GM19324 (cell line): ENCODE results near the gene KITLG.
"Not testable (repeated sequence)": the region's sequence is repeated elsewhere in the genome, so short reads cannot be mapped to it uniquely, and the experiment has no call there.

Experiments used
- ATAC-seq: cut with Tn5 transposase; IDR thresholded peaks from one replicate; pipeline ENCODE4 v1.9.1; 2021; ENCODE audit warnings: mild to moderate bottlenecking, moderate library complexity; ENCODE audit not compliant: unreplicated experiment, low FRiP score

The KITLG gene

DNA sequence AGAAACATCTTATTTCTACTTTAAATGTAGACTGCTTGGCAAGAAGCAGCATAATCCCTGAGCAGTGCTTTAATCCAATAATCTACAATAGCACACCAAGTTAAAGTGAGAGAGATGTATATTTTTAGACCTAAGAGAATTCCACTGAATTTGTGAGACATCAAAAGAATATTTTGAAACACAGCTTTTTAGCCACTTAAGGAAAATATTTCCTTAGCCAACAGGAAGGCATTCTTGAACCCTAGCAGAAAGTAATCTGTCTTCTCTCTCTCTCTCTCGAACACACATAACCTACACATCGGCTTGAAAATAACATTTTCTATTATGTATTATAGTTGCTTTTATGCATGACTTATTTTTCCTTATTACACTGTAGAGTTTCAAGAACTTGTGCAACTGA lies 34.0 kb downstream of the KITLG start:
- ATAC-seq = no peak

GRCh38 chr12:88544991-88545980 lies 35.0 kb downstream of the KITLG start:
- no peak for ATAC-seq

GRCh38 chr12:88539893-88540292 lies 40.4 kb downstream of the KITLG start:
- ATAC-seq = no peak

DNA sequence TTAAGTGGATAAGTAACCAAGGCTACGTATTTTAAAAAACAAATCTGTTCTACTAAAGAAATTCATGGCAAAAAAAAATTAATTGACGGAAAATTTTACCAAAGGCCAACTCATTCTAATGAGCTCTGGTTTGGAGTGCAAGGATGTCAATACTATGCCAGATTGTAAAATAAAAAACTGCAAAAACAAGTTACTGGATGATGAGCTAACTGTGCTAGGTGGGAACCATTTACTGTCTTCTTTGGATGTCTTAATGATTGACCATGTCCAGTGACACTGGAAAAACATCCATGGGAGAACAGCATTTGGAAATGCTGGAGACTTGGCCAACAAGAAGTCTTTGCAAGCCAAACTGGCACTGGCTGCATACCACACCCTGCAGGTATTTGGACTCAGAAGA lies 41.6 kb downstream of the KITLG start:
- ATAC-seq = no peak

DNA sequence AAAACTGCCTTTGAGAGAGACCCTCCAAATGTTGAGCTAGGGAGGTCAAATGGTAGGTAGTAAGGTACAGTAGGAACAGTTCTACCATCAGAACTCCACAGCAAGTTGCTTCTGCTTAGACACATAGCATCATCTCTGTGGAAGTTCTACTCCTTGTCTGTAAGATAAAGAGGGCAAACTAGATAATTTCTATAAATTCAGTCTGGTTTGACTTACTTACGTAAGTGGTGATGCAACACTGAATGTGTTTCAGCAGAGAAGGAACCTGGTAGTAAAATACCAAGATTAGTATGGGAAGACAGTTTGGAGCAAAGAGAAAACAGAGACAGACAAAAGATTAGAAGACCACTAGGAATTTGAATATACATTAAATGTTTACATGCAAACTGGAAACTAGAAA lies 42.0 kb downstream of the KITLG start:
- no peak for ATAC-seq

DNA sequence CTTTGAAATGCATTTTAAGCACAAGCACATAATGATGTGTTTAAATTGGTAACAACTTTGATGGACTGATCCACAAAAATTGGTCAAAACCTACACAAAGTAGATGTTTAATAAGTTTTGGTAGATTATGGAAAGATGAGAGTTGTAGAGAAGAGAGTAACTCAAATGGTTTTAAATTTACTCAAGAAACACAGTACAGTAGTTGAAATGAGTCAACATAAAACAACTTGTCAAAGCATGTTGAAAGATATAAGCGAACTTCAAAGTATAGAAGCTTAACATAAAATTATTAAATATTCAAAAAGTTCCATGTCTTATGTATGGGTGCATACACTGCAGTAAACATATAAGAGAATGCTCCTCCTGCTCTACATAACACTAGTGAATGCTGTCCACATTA lies 49.4 kb downstream of the KITLG start:
- ATAC-seq = no peak

GRCh38 chr12:88529531-88530488 lies 50.5 kb downstream of the KITLG start:
- no peak for ATAC-seq

DNA sequence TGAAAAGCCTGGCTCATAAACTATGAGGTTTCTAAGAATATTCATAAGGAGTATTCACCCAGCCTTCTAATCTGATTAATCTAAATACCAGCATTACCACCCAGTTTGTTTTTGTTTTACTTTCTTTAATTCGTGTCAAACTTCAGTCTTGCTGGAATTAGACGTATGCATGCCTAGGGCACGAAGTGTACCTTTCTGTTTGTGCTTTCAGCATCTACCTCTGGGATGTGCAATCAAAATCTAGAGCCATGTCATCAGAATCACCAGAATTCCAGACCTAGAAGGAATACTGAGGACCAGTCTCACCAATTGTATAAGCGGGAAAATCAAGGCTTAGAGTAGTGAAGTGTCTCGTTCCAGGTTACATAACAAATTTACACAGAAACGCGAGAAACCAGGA lies 57.3 kb downstream of the KITLG start:
- no peak for ATAC-seq

GRCh38 chr12:88520436-88520820 lies 59.8 kb downstream of the KITLG start:
- no peak for ATAC-seq

- ATAC-seq = no peak
Measured at GRCh38 chr12:88519802-88520435, 60.4 kb downstream of the KITLG start.

DNA sequence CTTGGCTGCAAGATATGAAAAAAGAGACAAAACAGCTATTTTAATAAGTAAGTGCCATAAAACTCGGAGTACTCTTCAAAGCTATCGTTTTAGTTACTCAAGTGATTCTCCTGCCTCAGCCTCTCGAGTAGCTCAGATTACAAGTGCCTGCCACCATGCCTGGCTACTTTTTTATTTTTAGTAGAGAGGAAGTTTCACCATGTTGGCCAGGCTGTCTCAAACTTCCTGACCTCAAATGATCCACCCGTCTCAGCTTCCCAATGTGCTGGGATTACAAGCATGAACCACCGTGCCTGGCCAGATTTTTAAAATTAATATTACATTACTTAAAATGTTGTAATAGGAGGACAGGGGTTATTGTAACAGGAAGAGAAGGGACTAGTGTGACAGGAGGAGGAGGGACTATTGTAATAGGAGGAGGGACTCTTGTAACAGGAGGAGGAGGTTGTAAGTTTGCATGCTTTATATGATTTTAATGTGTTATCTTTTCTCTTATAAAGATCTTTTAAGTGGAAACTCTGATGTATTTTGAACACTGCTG lies 61.3 kb downstream of the KITLG start:
- ATAC-seq = no peak

DNA sequence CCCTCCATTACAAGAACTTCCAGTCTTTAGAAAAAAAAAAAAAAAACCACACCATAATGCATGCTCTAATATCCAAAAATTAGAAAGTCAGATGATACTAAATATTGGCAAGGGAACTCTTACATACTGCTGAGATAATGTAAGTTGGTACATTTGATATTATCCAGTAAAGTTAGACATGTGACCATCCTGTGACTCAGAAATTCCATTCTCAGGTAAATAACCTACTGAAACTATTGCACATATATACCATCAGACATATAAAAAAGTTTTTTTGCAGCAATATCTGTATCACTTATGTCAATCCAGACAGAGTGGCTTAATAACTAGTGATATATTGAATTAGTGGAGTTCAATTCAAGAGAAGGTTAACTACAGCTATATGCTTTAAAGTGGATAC lies 63.5 kb downstream of the KITLG start:
- no peak for ATAC-seq

DNA sequence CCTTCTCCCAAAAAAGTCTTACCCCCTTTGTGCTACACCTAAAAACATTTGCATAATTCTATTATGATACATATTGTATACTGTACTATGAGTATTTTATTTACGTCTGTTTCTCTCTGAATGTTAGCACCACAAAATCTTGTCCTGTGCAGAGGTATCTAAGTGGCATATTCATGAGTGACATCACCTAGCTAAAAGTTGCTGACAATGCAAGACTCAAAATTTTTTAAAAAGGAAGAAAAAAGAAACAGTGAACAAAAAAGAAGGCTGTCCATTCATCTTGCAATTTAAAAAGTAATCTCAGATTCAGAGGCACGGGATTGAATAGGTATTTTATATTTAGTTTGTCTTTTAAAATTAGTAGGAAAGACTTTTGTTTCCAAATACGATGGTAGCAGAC lies 69.4 kb downstream of the KITLG start:
- no peak for ATAC-seq

GRCh38 chr12:88509851-88510250 lies 70.4 kb downstream of the KITLG start:
- no peak for ATAC-seq

- ATAC-seq = no peak
Measured at GRCh38 chr12:88509347-88509746, 70.9 kb downstream of the KITLG start.

DNA sequence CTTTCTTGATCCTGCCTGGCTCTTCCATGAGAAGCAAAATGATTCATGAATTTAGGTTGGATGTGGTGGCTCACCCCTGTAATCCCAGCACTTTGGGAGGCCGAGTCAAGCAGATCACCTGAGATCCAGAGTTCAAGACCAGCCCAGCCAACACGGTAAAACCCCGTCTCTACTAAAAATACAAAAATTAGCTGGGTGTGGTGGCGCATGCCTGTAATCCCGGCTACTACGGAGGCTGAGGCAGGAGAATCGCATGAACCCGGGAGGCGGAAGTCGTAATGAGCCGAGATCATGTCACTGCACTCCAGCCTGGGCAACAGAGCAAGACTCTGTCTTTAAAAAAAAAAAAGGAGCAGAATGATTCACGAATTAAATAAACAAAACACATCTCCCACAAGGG lies 72.4 kb downstream of the KITLG start:
- ATAC-seq = not testable (repeated sequence)

GRCh38 chr12:88507270-88507669 lies 73.0 kb downstream of the KITLG start:
- ATAC-seq = no peak

DNA sequence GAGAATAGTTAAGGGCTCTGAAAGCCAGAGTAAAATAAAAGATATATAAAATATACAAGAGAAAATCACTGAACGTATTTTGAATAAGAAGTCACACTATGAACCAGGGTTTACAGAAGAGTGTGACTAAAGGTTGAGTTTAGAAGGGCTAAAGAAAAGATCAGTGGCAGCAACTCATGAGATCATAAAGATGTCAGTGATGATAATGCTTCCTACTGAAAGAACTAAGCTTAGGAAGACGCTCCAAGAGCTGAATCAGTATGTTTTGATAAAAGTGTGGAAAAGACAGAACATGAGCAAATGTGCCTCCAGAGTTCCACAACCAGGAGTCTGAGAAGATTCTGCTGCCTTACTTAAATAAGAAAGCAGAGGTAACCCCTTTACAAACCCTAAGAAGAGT lies 74.6 kb downstream of the KITLG start:
- ATAC-seq = no peak

DNA sequence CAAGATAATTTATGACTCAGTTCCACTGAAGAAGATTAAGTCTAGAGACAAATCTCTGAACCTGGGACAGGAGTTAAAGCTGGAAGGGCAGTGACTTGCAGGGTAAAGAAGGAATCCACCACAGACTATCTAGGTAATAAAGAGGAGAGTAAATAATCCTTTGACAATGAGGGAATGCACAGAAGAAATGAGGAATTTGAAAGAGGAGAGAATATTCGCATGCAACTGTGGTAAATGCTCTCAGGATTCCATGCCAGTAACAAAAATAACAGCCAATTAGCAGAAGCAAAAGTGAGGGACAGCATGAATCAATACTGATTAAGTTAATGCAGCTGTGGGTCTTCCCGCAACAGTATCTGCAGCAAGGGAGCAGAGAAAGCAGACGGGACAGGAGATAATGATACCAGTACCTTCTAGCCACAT lies 77.0 kb downstream of the KITLG start:
- ATAC-seq = no peak
